T-helper 1 cell treated with Interleukin-12 subunit alpha and Interleukin-12 subunit beta and Interleukin-4 antibody, amounts not matched to agents 30 μg/mL and 1 μg/mL, for 36 hours (primary cell): ENCODE measurements around the gene DDA1.
"Not testable (repeated sequence)": the region's sequence is repeated elsewhere in the genome, so short reads cannot be mapped to it uniquely, and the experiment has no call there.

Source experiments
- H3K27ac Mint-ChIP-seq: one replicate; pipeline ENCODE4 v1.8.0; 2021; ENCODE audit warnings: mild to moderate bottlenecking, mixed read lengths
- H3K27me3 Mint-ChIP-seq: one replicate; pipeline ENCODE4 v1.8.0; 2021; ENCODE audit warnings: low read depth, mixed read lengths
- H3K36me3 Mint-ChIP-seq: one replicate; pipeline ENCODE4 v1.8.0; 2021; ENCODE audit warnings: low read depth, mixed read lengths
- H3K4me1 Mint-ChIP-seq: one replicate; pipeline ENCODE4 v1.8.0; 2021; ENCODE audit warnings: low read depth, mixed read lengths
- H3K4me3 Mint-ChIP-seq: one replicate; pipeline ENCODE4 v1.8.0; 2021; ENCODE audit warnings: mild to moderate bottlenecking, moderate library complexity, mixed read lengths
- H3K9me3 Mint-ChIP-seq: one replicate; pipeline ENCODE4 v1.8.0; 2021; ENCODE audit warnings: mixed read lengths

The DDA1 gene

DNA sequence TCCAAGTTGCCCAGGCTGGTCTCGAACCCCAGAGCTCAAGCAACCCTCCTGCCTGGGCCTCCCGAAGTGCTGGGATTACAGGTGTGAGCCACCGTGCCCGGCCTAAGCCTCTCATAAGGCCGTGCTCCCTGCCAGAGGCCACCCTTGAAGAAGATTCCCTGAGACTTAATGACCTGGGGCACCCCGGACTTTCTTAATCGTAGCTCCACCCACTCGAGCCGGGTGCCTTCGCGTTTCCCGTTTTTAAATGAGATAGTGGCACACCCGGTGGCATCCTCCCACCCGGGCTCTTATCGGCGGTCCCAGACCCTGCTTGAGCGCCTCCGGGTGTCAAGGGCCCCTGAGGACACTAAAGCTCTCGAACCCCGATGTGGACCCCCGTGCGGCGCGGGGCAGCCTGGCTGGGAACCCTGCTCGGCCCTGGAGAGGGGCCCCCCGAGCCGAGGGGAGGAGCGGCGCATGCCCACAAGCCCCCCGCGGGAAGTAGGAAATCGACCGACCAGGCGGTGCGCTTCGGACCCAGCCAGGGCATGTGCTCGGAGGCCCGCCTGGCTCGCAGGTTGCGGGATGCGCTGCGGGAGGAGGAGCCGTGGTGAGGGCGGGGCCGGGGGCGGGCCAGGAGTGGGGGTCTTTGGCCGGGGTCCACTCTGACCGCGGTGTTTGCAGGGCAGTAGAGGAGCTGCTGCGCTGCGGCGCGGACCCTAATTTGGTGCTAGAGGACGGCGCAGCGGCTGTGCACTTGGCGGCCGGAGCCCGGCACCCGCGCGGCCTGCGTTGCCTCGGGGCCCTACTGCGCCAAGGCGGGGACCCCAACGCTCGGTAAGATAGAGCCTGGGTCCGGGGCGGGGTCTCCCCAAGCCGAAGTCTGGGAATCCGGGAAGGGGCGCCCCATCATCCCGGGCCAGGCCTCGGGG, 27.7 kb upstream of the DDA1 start, which contains the start of gene ANKLE1:
TSS of gene ANKLE1 (plus strand) at position 511 of the 914 bp plus-strand sequence. CDS start at position 531, 20 bp downstream.
- no peaks in the 10 kb centered on the region for H3K27me3 Mint-ChIP-seq
- no peaks in the 10 kb centered on the region for H3K9me3 Mint-ChIP-seq
- peak within 1 kb of the TSS; percentile 77 for H3K4me3 Mint-ChIP-seq
- H3K4me1 Mint-ChIP-seq: peaks cover 10% of the 10 kb centered on the region
- peak within 1 kb of the TSS; percentile 9 for H3K27ac Mint-ChIP-seq
- peaks cover 5% of the 10 kb centered on the region for H3K36me3 Mint-ChIP-seq

DNA sequence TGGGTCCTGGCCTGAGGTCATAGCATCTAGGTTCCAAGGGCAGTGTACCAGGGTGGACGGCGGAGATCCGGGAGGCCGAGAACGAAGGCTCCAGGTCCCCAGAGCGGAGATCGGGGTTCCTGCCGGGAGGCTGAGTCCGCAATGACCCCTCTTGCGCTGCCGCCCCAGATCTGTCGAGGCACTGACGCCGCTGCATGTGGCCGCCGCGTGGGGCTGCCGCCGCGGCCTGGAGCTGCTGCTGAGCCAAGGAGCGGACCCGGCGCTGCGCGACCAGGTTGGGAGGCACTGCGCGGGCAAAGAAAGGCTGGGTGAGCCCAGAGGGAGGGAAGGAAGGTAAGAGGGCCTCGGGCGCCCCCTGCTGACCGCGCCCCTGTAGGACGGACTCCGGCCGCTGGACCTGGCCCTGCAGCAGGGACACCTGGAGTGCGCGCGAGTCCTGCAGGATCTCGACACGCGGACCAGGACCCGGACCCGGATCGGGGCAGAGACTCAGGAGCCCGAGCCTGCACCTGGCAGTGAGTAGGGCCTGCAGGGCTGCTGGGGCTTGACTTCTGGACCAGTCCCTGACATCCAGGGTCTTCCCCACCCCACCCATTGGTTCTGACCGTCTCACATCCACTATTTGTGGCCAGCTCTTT, 26.8 kb upstream of the DDA1 start:
- no peak overlapping the region for H3K27ac Mint-ChIP-seq
- peaks cover 10% of the 10 kb centered on the region for H3K4me1 Mint-ChIP-seq
- peak overlapping the region; percentile 77 for H3K4me3 Mint-ChIP-seq

DNA sequence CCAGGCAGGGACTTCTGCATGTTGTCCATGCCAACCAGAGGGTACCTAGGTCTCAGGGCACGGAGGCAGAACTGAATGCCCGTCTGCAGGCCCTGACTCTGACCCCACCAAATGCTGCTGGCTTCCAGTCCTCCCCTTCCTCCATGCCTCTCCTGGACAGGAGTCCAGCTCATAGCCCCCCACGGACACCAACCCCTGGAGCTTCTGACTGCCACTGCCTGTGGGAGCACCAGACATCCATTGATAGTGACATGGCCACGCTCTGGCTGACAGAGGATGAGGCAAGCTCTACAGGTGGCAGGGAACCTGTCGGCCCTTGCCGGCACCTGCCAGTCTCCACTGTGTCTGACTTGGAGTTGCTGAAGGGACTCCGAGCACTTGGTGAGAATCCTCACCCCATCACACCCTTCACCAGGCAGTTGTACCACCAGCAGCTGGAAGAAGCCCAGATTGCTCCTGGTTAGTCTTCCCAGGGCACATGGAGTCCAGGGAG, 25.8 kb upstream of the DDA1 start:
- H3K27ac Mint-ChIP-seq: no peak overlapping the region
- H3K4me1 Mint-ChIP-seq: peaks cover 10% of the 10 kb centered on the region
- H3K36me3 Mint-ChIP-seq: no peaks in the 10 kb centered on the region
- H3K4me3 Mint-ChIP-seq: no peak overlapping the region
- no peaks in the 10 kb centered on the region for H3K9me3 Mint-ChIP-seq
- H3K27me3 Mint-ChIP-seq: no peaks in the 10 kb centered on the region

More for the DNA sequence above, 26.8 kb upstream of the DDA1 start:
- Mint-ChIP-seq H3K36me3 (peaks cover under 1% of the 10 kb centered on the region), H3K9me3 (no peaks in the 10 kb centered on the region), H3K27me3 (no peaks in the 10 kb centered on the region)

DNA sequence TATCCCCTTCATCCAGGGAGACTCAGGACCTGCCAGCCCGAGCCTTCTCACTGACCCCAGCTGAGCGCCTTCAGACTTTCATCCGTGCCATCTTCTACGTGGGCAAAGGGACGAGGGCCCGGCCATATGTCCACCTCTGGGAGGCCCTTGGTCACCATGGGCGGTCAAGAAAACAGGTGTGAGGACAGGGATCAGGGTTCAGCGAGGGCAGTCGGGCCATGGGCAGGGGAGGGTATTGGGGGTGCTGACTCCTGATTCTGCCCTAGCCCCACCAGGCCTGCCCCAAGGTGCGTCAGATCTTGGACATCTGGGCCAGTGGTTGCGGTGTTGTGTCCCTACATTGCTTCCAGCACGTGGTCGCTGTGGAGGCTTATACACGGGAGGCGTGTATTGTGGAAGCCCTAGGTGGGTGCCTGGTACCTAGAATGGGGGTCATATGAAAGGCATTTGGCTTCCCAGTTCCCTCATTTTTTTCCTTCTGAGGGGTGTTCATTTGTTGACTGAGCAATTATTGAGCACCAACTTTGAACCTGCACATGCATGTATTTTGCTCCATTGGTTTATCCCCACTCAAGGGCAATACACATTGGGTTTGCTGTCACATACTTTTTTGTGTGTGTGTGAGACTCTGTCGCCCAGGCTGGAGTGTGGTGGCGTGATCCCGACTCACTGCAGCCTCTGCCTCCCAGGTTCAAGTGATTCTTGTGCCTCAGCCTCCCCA, 23.8 kb upstream of the DDA1 start:
- Mint-ChIP-seq H3K4me1 (peaks cover 8% of the 10 kb centered on the region), H3K27ac (no peak overlapping the region), H3K36me3 (no peaks in the 10 kb centered on the region), H3K4me3 (no peak overlapping the region), H3K27me3 (no peaks in the 10 kb centered on the region), H3K9me3 (no peaks in the 10 kb centered on the region)

DNA sequence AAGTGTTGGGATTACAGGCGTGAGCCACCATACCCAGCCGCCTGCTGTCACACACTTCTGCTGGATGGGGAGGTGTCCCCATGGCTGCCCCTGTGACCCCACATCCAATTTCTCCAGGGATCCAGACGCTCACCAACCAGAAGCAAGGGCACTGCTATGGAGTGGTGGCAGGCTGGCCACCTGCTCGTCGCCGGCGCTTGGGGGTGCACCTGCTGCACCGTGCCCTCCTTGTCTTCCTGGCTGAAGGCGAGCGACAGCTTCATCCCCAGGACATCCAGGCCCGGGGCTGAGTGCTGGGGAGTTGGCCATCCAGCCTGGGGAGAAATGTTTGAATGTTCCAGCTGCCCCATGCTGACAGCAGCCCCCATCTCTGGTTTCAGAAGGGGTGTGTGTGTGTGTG, 23.1 kb upstream of the DDA1 start:
- Mint-ChIP-seq H3K9me3 (no peaks in the 10 kb centered on the region), H3K27me3 (no peaks in the 10 kb centered on the region), H3K4me3 (no peak overlapping the region), H3K27ac (no peak overlapping the region), H3K4me1 (peaks cover 7% of the 10 kb centered on the region), H3K36me3 (no peaks in the 10 kb centered on the region)

DNA sequence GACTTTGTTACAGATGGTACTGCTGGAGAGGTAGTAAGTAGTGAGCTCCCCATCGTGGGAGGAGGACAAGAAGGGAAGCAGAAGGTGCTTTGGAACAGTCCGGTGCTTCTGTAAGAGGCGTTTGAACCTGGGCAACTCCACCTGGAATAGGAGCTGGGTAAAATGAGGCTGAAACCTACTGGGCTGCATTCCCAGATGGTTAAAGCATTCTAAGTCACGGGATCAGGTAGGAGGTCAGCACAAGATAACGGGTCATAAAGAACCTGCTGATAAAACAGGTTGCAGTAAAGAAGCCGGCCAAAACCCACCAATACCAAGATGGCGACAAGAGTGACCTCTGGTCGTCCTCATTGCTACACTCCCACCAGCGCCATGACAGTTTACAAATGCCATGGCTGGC, 22.6 kb upstream of the DDA1 start:
- H3K4me3 Mint-ChIP-seq: no peak overlapping the region
- no peaks in the 10 kb centered on the region for H3K36me3 Mint-ChIP-seq
- H3K27me3 Mint-ChIP-seq: no peaks in the 10 kb centered on the region
- no peak overlapping the region for H3K27ac Mint-ChIP-seq
- no peaks in the 10 kb centered on the region for H3K9me3 Mint-ChIP-seq
- H3K4me1 Mint-ChIP-seq: peaks cover 5% of the 10 kb centered on the region

DNA sequence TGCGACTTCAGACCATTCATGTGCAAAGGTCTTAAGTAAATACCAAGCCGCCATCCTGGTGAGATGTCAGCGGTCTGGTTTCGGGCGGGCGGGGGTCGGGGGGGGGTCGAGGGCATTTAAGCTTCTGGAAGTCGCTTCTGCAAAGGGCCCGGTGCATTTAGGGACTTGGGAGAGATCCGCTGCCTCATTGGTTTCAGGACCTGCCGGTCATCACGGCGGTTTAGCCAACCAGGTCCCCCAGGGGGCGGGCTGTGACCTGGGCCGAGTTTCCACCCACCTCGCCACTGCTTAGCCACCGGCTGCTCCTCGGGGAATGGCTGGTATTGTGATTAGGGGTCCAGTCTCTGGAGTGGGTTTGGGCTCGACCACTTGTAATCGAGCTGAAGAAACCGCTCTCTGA, 19.9 kb upstream of the DDA1 start:
- Mint-ChIP-seq H3K4me1 (peaks cover 5% of the 10 kb centered on the region), H3K9me3 (no peaks in the 10 kb centered on the region), H3K27me3 (no peaks in the 10 kb centered on the region), H3K36me3 (no peaks in the 10 kb centered on the region), H3K27ac (no peak overlapping the region), H3K4me3 (no peak overlapping the region)

DNA sequence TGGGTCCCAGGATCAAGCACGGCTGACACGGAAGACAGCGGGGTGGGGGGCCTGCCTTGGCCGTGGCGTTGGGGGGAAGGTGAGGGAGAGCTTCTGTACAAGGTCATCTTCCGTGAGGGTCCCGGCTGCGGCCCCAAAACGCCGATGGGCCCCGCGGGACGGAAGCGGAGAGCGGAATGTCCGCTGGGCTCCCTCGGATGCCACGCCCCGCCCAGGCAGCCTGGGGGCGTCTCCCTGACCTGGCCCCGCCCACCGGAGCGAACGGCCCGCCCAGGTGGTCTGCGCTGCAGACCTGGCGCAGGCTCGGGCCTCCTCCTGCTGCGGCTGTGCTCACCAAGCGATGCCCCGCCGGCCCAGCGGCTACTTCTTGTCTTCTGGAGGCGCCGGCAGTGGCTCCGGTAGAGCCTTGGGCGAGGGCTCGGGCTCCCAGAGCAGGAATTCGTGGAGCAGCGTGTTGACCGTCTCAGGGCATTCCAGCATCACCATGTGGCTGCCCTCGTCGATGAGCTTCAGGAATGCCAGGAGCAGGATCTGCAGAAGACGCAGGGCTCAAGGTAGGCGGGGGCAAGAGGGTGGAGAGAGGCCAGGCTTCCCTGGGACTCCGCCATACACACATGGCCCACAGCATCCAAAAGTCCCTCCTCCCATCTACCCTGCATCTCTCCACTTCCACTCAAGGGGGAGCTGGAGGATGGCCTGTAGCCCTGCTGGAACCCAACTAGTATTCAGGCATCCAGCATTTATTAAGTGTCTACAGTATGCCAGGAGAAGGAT, 16.9 kb upstream of the DDA1 start:
- peak overlapping the region; percentile 84 for H3K4me3 Mint-ChIP-seq
- no peaks in the 10 kb centered on the region for H3K9me3 Mint-ChIP-seq
- peak overlapping the region; percentile 34 for H3K27ac Mint-ChIP-seq
- H3K36me3 Mint-ChIP-seq: no peaks in the 10 kb centered on the region
- H3K4me1 Mint-ChIP-seq: peaks cover 5% of the 10 kb centered on the region
- H3K27me3 Mint-ChIP-seq: no peaks in the 10 kb centered on the region

DNA sequence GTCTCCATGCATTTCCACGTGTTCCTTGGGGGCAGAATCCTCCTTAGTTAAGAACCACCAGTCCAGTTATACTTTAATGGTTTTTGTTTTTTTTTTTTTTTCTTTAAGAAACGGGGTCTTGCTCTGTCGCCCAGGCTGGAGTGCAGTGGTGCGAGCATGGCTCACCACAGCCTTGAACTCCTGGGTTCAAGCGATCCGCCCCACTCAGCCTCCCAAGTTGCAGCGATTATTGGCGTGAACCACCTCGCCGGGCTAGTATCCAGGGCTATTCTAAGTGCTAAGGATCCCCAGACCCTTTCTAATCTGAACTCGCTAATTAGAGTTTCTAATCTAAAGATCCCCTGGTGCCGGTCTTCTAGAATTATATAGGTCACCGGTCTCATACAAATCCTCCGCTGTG, 15.8 kb upstream of the DDA1 start:
- Mint-ChIP-seq H3K27ac (no peak overlapping the region), H3K4me3 (no peak overlapping the region), H3K9me3 (no peaks in the 10 kb centered on the region), H3K27me3 (no peaks in the 10 kb centered on the region), H3K36me3 (no peaks in the 10 kb centered on the region), H3K4me1 (peaks cover 5% of the 10 kb centered on the region)

DNA sequence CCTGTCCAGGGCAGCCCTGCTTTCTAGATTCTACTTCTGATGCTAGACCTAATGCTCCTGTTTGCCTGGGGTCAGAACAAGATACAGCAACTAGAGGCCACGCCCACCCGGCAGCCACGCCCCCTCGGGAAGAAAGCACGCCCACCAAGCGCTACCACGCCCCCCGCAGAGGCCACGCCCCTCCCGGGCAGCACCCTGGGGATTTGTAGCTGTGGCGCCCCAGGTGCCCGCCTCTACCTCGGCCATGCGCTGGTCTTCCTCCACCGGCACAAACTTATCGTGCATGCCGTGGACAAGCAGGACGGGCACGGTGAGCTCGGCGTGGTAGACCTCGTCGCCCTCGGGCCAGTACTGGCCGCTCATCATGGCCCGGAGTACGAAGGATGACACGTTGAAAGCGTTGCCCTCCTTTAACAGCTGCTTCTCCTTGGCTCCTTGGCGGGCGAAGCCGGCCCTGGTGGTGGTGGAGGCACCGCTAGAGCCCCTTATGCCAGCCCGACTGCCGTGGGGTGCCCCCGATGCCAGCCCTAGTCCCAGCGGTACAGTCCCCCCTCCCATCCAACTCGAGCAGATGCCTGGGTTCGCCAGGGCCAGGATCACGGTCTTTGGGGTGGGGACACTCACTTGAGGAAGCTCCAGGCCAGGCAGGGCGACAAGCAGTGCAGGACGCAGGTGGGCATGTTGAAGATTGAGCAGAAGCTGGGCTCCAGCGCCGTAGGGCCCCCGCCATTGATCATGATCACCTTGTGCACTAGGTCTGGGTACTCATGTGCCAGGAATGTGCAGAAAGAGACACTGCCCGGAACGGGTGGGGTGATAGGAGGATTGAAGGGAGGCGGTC, 15.1 kb upstream of the DDA1 start:
- Mint-ChIP-seq H3K4me1 (peaks cover 5% of the 10 kb centered on the region), H3K27ac (no peak overlapping the region), H3K9me3 (no peaks in the 10 kb centered on the region), H3K27me3 (no peaks in the 10 kb centered on the region), H3K4me3 (no peak overlapping the region), H3K36me3 (peaks cover 3% of the 10 kb centered on the region)

DNA sequence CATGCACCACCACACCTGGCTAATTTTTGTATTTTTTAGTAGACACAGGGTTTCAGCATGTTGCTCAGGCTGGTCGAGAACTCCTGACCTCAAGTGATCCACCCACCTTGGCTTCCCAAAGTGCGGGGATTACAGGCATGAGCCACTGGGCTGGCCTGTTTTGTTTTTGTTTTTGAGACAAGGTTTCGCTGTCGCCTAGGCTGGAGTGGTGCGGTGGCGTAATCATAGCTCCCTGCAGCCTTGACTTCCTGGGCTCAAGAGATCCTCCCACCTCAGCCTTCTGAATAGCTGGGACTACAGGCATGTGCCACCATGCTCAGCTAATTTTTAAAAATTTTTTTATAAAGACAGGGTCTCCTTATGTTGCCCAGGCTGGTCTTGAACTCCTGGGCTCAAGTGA, 13.8 kb upstream of the DDA1 start:
- H3K4me3 Mint-ChIP-seq, H3K27ac Mint-ChIP-seq, H3K9me3 Mint-ChIP-seq, H3K36me3 Mint-ChIP-seq, H3K4me1 Mint-ChIP-seq, H3K27me3 Mint-ChIP-seq: not testable (repeated sequence)

DNA sequence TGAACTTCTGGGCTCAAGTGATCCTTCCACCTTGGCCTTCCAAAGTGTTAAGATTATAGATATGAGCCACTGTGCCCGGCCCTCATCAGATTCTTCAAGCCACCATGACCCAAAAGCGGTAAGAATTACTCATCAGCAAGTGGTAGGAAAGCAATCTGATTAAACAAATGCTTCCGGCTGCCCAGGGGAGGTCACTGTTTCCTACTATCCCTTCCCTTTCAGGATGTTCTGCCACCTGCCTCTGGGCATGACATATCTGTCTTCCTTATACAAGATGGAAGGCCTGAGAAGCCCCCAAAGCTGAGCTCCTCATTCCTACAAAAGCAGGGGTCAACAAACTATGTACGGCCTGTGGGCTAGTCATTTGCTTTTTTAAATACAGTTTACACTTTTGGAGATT, 13.1 kb upstream of the DDA1 start:
- peaks cover 5% of the 10 kb centered on the region for H3K4me1 Mint-ChIP-seq
- H3K27me3 Mint-ChIP-seq: no peaks in the 10 kb centered on the region
- H3K27ac Mint-ChIP-seq: no peak overlapping the region
- H3K4me3 Mint-ChIP-seq: no peak overlapping the region
- H3K36me3 Mint-ChIP-seq: peaks cover 3% of the 10 kb centered on the region
- H3K9me3 Mint-ChIP-seq: no peaks in the 10 kb centered on the region

DNA sequence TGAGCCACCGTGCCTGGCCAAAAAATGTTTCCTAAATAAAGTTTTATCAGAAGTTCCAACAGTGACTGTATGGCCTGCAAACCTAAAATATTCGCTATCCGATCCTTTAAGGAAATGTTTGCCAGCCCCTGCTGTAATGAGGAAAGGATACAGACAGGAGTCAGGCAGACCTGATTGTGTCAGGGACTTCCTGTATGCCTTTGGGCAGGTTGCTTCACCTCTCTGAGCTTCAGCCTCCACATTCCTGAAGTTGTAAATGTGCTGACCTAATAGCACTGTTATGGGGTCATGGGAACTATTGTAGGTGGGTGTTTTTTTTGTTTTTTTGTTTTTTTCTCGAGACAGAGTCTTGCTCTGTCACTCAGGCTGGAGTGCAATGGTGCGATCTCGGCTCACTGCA, 12.4 kb upstream of the DDA1 start:
- H3K9me3 Mint-ChIP-seq: no peaks in the 10 kb centered on the region
- H3K27me3 Mint-ChIP-seq: no peaks in the 10 kb centered on the region
- no peak overlapping the region for H3K27ac Mint-ChIP-seq
- H3K4me1 Mint-ChIP-seq: peaks cover 5% of the 10 kb centered on the region
- no peak overlapping the region for H3K4me3 Mint-ChIP-seq
- H3K36me3 Mint-ChIP-seq: peaks cover 3% of the 10 kb centered on the region
